Cardiac fibroblast (primary cell): ENCODE measurements around the gene PTH2R.
A peak's percentile ranks its signal among the peaks of the same experiment; 100 is the strongest.
"Not testable (repeated sequence)": the region's sequence is repeated elsewhere in the genome, so short reads cannot be mapped to it uniquely, and the experiment has no call there.

ENCODE experiments used
- DNase-seq, 2 donors: peaks; one replicate each; pipeline versions ENCODE4 v3.0.0 to v3.0.0-alpha.2; 2010; ENCODE audit warnings: low read depth in 2 of 2
- H3K4me3 ChIP-seq, 2 donors: replicated peaks in 1 of 2; 1 replicate in 1 of 2; 2 replicates in 1 of 2; pipeline ENCODE4 v1.5.1; 2011; ENCODE audit warnings: low read depth in 2 of 2, low read length in 2 of 2, mild to moderate bottlenecking in 2 of 2, moderate library complexity in 1 of 2
- CTCF ChIP-seq: IDR thresholded peaks from one replicate; pipeline ENCODE4 v1.5.1; 2011; ENCODE audit warnings: low read depth, mild to moderate bottlenecking, low read length, inconsistent platforms

Gene PTH2R

GRCh38 chr2:208373460-208374089 lies 33.0 kb upstream of the PTH2R start:
- no peak overlapping the region for H3K4me3 ChIP-seq
- TF ChIP-seq CTCF: peak; percentile 73
- DNase-seq: peak; percentile 70 to 74

GRCh38 chr2:208375491-208376068 lies 31.0 kb upstream of the PTH2R start:
- no peak for TF ChIP-seq CTCF
- DNase-seq: no peak

GRCh38 chr2:208377344-208377860 lies 29.2 kb upstream of the PTH2R start:
- H3K4me3 ChIP-seq, DNase-seq: not testable (repeated sequence)

More at GRCh38 chr2:208375491-208376068, 31.0 kb upstream of the PTH2R start:
- no peak overlapping the region for H3K4me3 ChIP-seq

- H3K4me3 ChIP-seq: no peak overlapping the region
- TF ChIP-seq CTCF: no peak
- DNase-seq: no peak
Observed at GRCh38 chr2:208379192-208379591, 27.4 kb upstream of the PTH2R start.

GRCh38 chr2:208384637-208385036 lies 22.0 kb upstream of the PTH2R start:
- DNase-seq: no peak
- no peak for TF ChIP-seq CTCF
- no peak overlapping the region for H3K4me3 ChIP-seq

GRCh38 chr2:208386541-208386940 lies 20.1 kb upstream of the PTH2R start:
- DNase-seq: no peak

GRCh38 chr2:208389940-208390339 lies 16.7 kb upstream of the PTH2R start:
- no peak for DNase-seq
- TF ChIP-seq CTCF: no peak
- H3K4me3 ChIP-seq: no peak overlapping the region

More at GRCh38 chr2:208386541-208386940, 20.1 kb upstream of the PTH2R start:
- no peak for TF ChIP-seq CTCF
- no peak overlapping the region for H3K4me3 ChIP-seq
